HCT116 (cell line): ENCODE results near the gene NSD2. TPM values are rescaled to one million over a fixed set of nuclear protein-coding genes. Genes with fewer than 3 reads are reported as not detected.
A peak's percentile ranks its signal among the peaks of the same experiment; 100 is the strongest.

Experiments used
- ATAC-seq: fragments of 200-7000 bp; cut with Tn5 transposase; 2 replicates; pipeline ENCODE4 v1.9.1; 2020; ENCODE audit warnings: mild to moderate bottlenecking, moderate library complexity
- BruUV-seq: library from RNA; stranded (reverse); fragments of 400-500 nt; replicated peaks from 2 replicates; lab custom pipeline; 2021; lab: Mats Ljungman, UMichigan
- CTCF ChIA-PET: fragments of 300-600 bp; sonication (Branson Sonifier 250); formaldehyde crosslinking; loops from one replicate; lab custom pipeline; 2021; ENCODE audit warnings: antibody characterized with exemption; lab: Charles Lee
- POLR2A ChIA-PET: fragments of 300-600, 350-600 bp; sonication (Branson Sonifier 250); formaldehyde crosslinking; loops from one replicate; lab custom pipeline; 2021; ENCODE audit warnings: antibody characterized with exemption; lab: Charles Lee
- RAD21 ChIA-PET, 2 experiments: fragments of 300-600 bp; sonication (Branson Sonifier 250); formaldehyde crosslinking; loops; one replicate each; lab custom pipeline; 2023; ENCODE audit warnings: low total read pairs in 2 of 2; ENCODE audit not compliant: uncharacterized antibody in 2 of 2, unreplicated experiment in 2 of 2, low non-redundant PET in 1 of 2; lab: Charles Lee
- DNase-seq: peaks from one replicate; pipeline ENCODE4 v3.0.0-alpha.2; 2010; ENCODE audit warnings: low read depth, low spot score
- H2AFZ ChIP-seq: fragments of 200-600 bp; shearing (Covaris generic), sonication (generic); 2 replicates; pipeline ENCODE4 v1.6.1; 2017; ENCODE audit warnings: low read depth, mixed run types, mixed read lengths, antibody characterized with exemption, low read length; ENCODE audit not compliant: poor library complexity, severe bottlenecking
- H3K27ac ChIP-seq: 2 replicates; pipeline ENCODE4 v1.5.1; 2012; ENCODE audit warnings: low read depth, low read length
- H3K27me3 ChIP-seq: fragments of 200-600 bp; sonication (generic); 2 replicates; pipeline ENCODE4 v1.6.1; 2016; ENCODE audit warnings: mixed run types, low read length, mixed read lengths; ENCODE audit not compliant: insufficient read depth
- H3K36me3 ChIP-seq, 2 experiments: fragments of 200-500 bp in 1 of 2; fragments of 200-600 bp in 1 of 2; sonication (Bioruptor generic) in 1 of 2; sonication (generic) in 1 of 2; 2 replicates each; pipeline versions ENCODE4 v1.5.1 to v1.6.1; 2014 to 2016; ENCODE audit warnings: low read length in 2 of 2, inconsistent platforms in 1 of 2, mixed read lengths in 1 of 2, mixed run types in 1 of 2; ENCODE audit not compliant: insufficient read depth in 2 of 2, control insufficient read depth in 1 of 2
- H3K4me1 ChIP-seq, 2 experiments: fragments of 200-600 bp in 1 of 2; sonication (generic) in 1 of 2; 2 replicates each; pipeline versions ENCODE4 v1.5.1 to v1.6.1; 2012 to 2017; ENCODE audit warnings: low read length in 2 of 2, inconsistent platforms in 1 of 2, mild to moderate bottlenecking in 1 of 2, mixed read lengths in 1 of 2, mixed run types in 1 of 2, moderate library complexity in 1 of 2; ENCODE audit not compliant: insufficient read depth in 2 of 2, control insufficient read depth in 1 of 2
- H3K4me2 ChIP-seq: fragments of 200-600 bp; sonication (generic); 2 replicates; pipeline ENCODE4 v1.6.1; 2017; ENCODE audit warnings: mixed run types, low read length, mixed read lengths
- H3K4me3 ChIP-seq, 2 experiments: fragments of 200-600 bp in 1 of 2; sonication (generic) in 1 of 2; replicated peaks in 1 of 2; 2 replicates each; pipeline ENCODE4 v1.5.1; 2011 to 2016; ENCODE audit warnings: low read length in 2 of 2, control low read depth in 1 of 2, low read depth in 1 of 2, mild to moderate bottlenecking in 1 of 2, mixed read lengths in 1 of 2, mixed run types in 1 of 2
- H3K79me2 ChIP-seq: fragments of 200-600 bp; sonication (generic); 2 replicates; pipeline ENCODE4 v1.6.1; 2017; ENCODE audit warnings: mild to moderate bottlenecking, mixed run types, low read length, moderate library complexity, mixed read lengths; ENCODE audit not compliant: insufficient read depth
- H3K9ac ChIP-seq: fragments of 200-600 bp; sonication (generic); 2 replicates; pipeline ENCODE4 v1.6.1; 2016; ENCODE audit warnings: low read length, mixed read lengths
- H3K9me2 ChIP-seq: fragments of 200-600 bp; sonication (generic), shearing (Covaris generic); 2 replicates; pipeline ENCODE4 v1.6.1; 2017; ENCODE audit warnings: mixed run types, mild to moderate bottlenecking, moderate library complexity; ENCODE audit not compliant: insufficient read depth
- H3K9me3 ChIP-seq, 2 experiments: fragments of 200-500 bp in 1 of 2; fragments of 200-600 bp in 1 of 2; sonication (Bioruptor generic) in 1 of 2; sonication (generic) in 1 of 2; 2 replicates each; pipeline ENCODE4 v1.6.1; 2014 to 2017; ENCODE audit warnings: low read length in 2 of 2, mixed read lengths in 2 of 2, inconsistent platforms in 1 of 2, low read depth in 1 of 2, mild to moderate bottlenecking in 1 of 2, mixed run types in 1 of 2, moderate library complexity in 1 of 2; ENCODE audit not compliant: control insufficient read depth in 1 of 2, insufficient read depth in 1 of 2
- H4K20me1 ChIP-seq: fragments of 200-600 bp; sonication (generic), shearing (Covaris generic); 2 replicates; pipeline ENCODE4 v1.6.1; 2017; ENCODE audit warnings: mixed run types, mild to moderate bottlenecking, moderate library complexity; ENCODE audit not compliant: insufficient read depth
- CBX3 ChIP-seq: IDR thresholded peaks from 2 replicates; pipeline ENCODE4 v1.6.1; 2012; ENCODE audit warnings: low read depth
- CEBPB ChIP-seq: IDR thresholded peaks from 2 replicates; pipeline ENCODE4 v1.6.1; 2012; ENCODE audit warnings: low read depth
- ELF1 ChIP-seq: IDR thresholded peaks from 2 replicates; pipeline ENCODE4 v1.6.1; 2012; ENCODE audit warnings: low read depth, borderline replicate concordance
- FOSL1 ChIP-seq: IDR thresholded peaks from 2 replicates; pipeline ENCODE4 v1.6.1; 2012; ENCODE audit warnings: low read depth
- JUND ChIP-seq: IDR thresholded peaks from 2 replicates; pipeline ENCODE4 v1.6.1; 2012
- POLR2AphosphoS5 ChIP-seq: IDR thresholded peaks from 2 replicates; pipeline ENCODE4 v1.6.1; 2011; ENCODE audit warnings: mild to moderate bottlenecking, low read depth, low read length, moderate library complexity
- RAD21 ChIP-seq: IDR thresholded peaks from 2 replicates; pipeline ENCODE4 v1.6.1; 2012; ENCODE audit warnings: low read depth, mild to moderate bottlenecking
- SIN3A ChIP-seq: IDR thresholded peaks from 2 replicates; pipeline ENCODE4 v1.6.1; 2012; ENCODE audit warnings: low read depth
- SP1 ChIP-seq: IDR thresholded peaks from 2 replicates; pipeline ENCODE4 v1.6.1; 2012; ENCODE audit warnings: low read depth
- SRF ChIP-seq: IDR thresholded peaks from 2 replicates; pipeline ENCODE4 v1.6.1; 2012; ENCODE audit warnings: low read depth
- TCF7L2 ChIP-seq: IDR thresholded peaks from 2 replicates; pipeline ENCODE4 v1.7.0; 2011; ENCODE audit warnings: borderline replicate concordance, inconsistent platforms; ENCODE audit not compliant: insufficient read depth, insufficient read length; ENCODE audit errors: extremely low read depth
- YY1 ChIP-seq: IDR thresholded peaks from 2 replicates; pipeline ENCODE4 v1.6.1; 2011; ENCODE audit warnings: low read length, low read depth, moderate library complexity, mild to moderate bottlenecking; ENCODE audit not compliant: insufficient replicate concordance; ENCODE audit errors: extremely low read depth
- ZFX ChIP-seq: fragments of 450-650 bp; IDR thresholded peaks from 2 replicates; pipeline ENCODE4 v1.6.1; 2017
- intact Hi-C: fragments of 100-400 bp; cut with micrococcal nuclease; formaldehyde crosslinking; loops from 2 replicates; pipeline ENCODE4 v1.10.0; 2022
- total RNA-seq: library from RNA; stranded (reverse); gene quantifications from one replicate; pipeline ENCODE4 v1.2.1, GENCODE V29; 2021; ENCODE audit not compliant: unreplicated experiment
- TF ChIP-seq, protein P1 (sequence below), 3 experiments: fragments of 200-600 bp in 1 of 3; sonication (generic) in 1 of 3; IDR thresholded peaks in 2 of 3; conservative IDR thresholded peaks in 1 of 3; 2 replicates each; pipeline ENCODE4 v1.5.1; 2012 to 2017; ENCODE audit warnings: low read depth in 2 of 3, low read length in 2 of 3, antibody characterized with exemption in 1 of 3, borderline replicate concordance in 1 of 3, control low read depth in 1 of 3, mild to moderate bottlenecking in 1 of 3, mixed read lengths in 1 of 3, mixed run types in 1 of 3, moderate library complexity in 1 of 3; ENCODE audit not compliant: insufficient read depth in 1 of 3
- TF ChIP-seq, protein P2 (sequence below): IDR thresholded peaks from 2 replicates; pipeline ENCODE4 v1.6.1; 2012; ENCODE audit warnings: low read depth

NSD2 gene
- total RNA-seq, 1 experiment from 2014 or later = 145 TPM

DNA sequence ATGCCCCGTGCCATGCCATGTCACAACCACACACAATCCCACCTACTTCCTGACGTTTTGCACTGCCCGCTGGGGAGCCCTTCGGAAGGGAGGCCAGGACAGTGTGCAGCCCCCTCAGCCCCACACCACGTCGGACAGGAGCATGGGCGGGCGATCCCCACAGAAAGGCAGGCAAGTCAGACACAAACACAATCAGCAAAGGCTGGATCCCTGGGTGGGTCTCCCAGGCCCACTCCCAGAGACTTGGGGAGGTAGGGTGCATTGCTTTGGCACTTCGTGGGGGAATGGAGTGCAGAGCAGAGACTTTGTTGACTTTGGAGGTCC lies 29.3 kb upstream of the NSD2 start:
- no peak overlapping the region for H2AFZ ChIP-seq

DNA sequence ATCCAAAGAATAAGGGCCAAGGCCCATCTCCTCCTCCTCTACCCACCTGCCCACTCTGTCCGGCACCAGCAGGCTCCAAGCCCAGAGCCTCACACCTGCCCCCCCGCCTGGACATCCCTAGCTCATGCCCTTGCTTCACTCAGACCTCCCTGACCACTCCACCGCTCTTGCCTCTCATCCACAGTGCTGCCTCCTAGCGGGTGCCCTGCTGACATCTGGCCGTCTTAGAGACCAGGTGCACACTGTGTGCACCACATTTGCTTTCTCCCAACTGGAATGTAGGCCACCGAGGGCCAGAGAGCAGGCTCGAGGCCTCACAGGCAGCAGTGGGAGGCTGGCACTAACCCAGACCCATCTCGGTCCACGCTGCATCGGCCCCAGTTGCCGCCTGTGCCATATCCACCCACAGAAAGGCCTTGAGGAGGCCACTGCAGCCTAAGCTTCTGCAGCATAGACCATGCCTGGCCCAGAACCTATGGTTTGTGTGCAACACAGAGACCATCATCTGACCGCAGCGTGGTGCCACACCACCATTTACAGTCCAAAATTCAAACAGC lies 28.8 kb upstream of the NSD2 start:
- Histone ChIP-seq H3K79me2 (peaks cover 92% of the 10 kb centered on the region), H2AFZ (no peak overlapping the region), H3K27me3 (no peaks in the 10 kb centered on the region), H3K4me3 (no peak overlapping the region), H3K4me1 (no peaks in the 10 kb centered on the region), H3K9me2 (no peaks in the 10 kb centered on the region), H3K27ac (no peak overlapping the region), H3K9me3 (no peaks in the 10 kb centered on the region), H4K20me1 (no peaks in the 10 kb centered on the region), H3K9ac (no peak overlapping the region), H3K4me2 (no peak overlapping the region), H3K36me3 (peaks cover 31 to 51% of the 10 kb centered on the region in 2 experiments; a peak in 3 of 4 replicates)
- TF ChIP-seq, protein P1, sequence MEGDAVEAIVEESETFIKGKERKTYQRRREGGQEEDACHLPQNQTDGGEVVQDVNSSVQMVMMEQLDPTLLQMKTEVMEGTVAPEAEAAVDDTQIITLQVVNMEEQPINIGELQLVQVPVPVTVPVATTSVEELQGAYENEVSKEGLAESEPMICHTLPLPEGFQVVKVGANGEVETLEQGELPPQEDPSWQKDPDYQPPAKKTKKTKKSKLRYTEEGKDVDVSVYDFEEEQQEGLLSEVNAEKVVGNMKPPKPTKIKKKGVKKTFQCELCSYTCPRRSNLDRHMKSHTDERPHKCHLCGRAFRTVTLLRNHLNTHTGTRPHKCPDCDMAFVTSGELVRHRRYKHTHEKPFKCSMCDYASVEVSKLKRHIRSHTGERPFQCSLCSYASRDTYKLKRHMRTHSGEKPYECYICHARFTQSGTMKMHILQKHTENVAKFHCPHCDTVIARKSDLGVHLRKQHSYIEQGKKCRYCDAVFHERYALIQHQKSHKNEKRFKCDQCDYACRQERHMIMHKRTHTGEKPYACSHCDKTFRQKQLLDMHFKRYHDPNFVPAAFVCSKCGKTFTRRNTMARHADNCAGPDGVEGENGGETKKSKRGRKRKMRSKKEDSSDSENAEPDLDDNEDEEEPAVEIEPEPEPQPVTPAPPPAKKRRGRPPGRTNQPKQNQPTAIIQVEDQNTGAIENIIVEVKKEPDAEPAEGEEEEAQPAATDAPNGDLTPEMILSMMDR (IDR thresholded peaks at IDR 0.05 in 2 of 3, conservative IDR thresholded peaks at IDR 0.05 in 1 of 3; ENCODE audit: borderline replicate concordance in 1 of 3, insufficient read depth in 1 of 3, low read depth in 2 of 3, low read length in 2 of 3) = no peak
- TF ChIP-seq RAD21 (no peak), SRF (no peak), TCF7L2 (no peak), CBX3 (no peak), FOSL1 (no peak), SP1 (no peak), SIN3A (no peak), JUND (no peak)
- TF ChIP-seq, protein P2, sequence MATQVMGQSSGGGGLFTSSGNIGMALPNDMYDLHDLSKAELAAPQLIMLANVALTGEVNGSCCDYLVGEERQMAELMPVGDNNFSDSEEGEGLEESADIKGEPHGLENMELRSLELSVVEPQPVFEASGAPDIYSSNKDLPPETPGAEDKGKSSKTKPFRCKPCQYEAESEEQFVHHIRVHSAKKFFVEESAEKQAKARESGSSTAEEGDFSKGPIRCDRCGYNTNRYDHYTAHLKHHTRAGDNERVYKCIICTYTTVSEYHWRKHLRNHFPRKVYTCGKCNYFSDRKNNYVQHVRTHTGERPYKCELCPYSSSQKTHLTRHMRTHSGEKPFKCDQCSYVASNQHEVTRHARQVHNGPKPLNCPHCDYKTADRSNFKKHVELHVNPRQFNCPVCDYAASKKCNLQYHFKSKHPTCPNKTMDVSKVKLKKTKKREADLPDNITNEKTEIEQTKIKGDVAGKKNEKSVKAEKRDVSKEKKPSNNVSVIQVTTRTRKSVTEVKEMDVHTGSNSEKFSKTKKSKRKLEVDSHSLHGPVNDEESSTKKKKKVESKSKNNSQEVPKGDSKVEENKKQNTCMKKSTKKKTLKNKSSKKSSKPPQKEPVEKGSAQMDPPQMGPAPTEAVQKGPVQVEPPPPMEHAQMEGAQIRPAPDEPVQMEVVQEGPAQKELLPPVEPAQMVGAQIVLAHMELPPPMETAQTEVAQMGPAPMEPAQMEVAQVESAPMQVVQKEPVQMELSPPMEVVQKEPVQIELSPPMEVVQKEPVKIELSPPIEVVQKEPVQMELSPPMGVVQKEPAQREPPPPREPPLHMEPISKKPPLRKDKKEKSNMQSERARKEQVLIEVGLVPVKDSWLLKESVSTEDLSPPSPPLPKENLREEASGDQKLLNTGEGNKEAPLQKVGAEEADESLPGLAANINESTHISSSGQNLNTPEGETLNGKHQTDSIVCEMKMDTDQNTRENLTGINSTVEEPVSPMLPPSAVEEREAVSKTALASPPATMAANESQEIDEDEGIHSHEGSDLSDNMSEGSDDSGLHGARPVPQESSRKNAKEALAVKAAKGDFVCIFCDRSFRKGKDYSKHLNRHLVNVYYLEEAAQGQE = no peak
- no peak for DNase-seq
- no TSS peak for BruUV-seq
- peak; percentile 40; the same call in 1 of the 2 replicates for ATAC-seq
- RAD21 ChIA-PET = no interaction called here
- CTCF ChIA-PET = no interaction called here
- POLR2A ChIA-PET = no interaction called here
- intact Hi-C loops = no loop called here

More for the DNA sequence above, 29.3 kb upstream of the NSD2 start:
- Histone ChIP-seq H3K9me2 (no peaks in the 10 kb centered on the region), H3K27ac (no peak overlapping the region)
- intact Hi-C loops = no loop called here
- CTCF ChIA-PET = no interaction called here
- TF ChIP-seq ELF1 (no peak), ZFX (no peak), POLR2AphosphoS5 (no peak), YY1 (no peak), CEBPB (no peak), SIN3A (no peak)
- TF ChIP-seq, all 23 proteins: peak for 0
- Histone ChIP-seq H3K4me2 (no peak overlapping the region), H3K79me2 (peaks cover 92% of the 10 kb centered on the region), H3K36me3 (peaks cover 31 to 49% of the 10 kb centered on the region in 2 experiments; a peak in 3 of 4 replicates), H3K4me3 (no peak overlapping the region), H3K4me1 (no peaks in the 10 kb centered on the region), H4K20me1 (no peaks in the 10 kb centered on the region), H3K9ac (no peak overlapping the region), H3K27me3 (no peaks in the 10 kb centered on the region), H3K9me3 (no peaks in the 10 kb centered on the region)
- BruUV-seq = no TSS peak
- RAD21 ChIA-PET = no interaction called here
- DNase-seq = no peak
- no peak for ATAC-seq
- POLR2A ChIA-PET = no interaction called here
